ENCODE data around the gene LRRC8E. TPM values are rescaled to one million over a fixed set of nuclear protein-coding genes. Genes with fewer than 3 reads are reported as not detected.
"Not testable (repeated sequence)": the region's sequence is repeated elsewhere in the genome, so short reads cannot be mapped to it uniquely, and the experiment has no call there.

The LRRC8E gene
- total RNA-seq, 1 donor from 2014 or later = 6.6 TPM

DNA sequence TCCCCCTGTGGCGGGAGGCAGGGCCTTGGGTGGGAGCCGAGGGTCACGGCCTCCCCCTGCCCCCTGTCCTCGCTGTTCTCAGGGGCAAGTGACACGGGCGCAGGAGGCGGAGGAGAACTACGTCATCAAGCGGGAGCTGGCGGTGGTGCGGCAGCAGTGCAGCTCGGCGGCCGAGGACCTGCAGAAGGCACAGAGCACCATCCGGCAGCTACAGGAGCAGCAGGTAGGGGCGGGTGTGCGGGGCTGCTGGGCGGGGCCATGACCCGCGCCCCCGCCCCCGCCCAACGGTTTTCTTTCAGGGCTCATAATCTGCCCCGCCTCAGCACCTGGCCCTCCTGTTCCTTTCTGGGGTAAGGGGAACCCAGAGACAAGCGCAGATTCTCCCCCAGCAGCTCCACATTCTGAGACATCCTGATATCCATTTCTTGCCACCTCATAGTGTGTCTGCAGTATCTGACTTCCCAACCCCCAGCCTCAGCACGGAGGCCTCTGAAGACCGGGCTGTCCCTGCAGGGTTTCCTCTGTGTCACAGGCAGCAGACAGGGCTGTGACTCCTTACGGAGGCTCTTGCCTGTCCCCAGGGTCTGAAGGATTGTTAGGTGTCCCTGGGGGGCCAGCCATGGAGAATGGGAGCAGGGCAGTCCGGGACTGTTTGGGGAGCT, 30.1 kb upstream of the LRRC8E start:
- FAIRE-seq (no peak), DNase-seq (ENCODE audit: low read depth) (no peak)
- H3K4me2 ChIP-seq (ENCODE audit: low read length) = no peak overlapping the region
- no peak overlapping the region for H3K4me3 ChIP-seq (ENCODE audit: insufficient read depth, low read depth, low read length)
- no peak overlapping the region for H3K27ac ChIP-seq (ENCODE audit: low read depth, low read length)
- Mint-ChIP-seq H3K4me3 (ENCODE audit: unreplicated experiment) (no peak overlapping the region), H3K36me3 (ENCODE audit: low read depth, unreplicated experiment) (peaks cover 2% of the 10 kb centered on the region), H3K4me1 (ENCODE audit: low read depth, unreplicated experiment) (peaks cover 2% of the 10 kb centered on the region), H3K9me3 (ENCODE audit: unreplicated experiment) (no peaks in the 10 kb centered on the region), H3K27ac (ENCODE audit: unreplicated experiment) (no peak overlapping the region), H3K27me3 (ENCODE audit: low read depth, unreplicated experiment) (peaks cover 10% of the 10 kb centered on the region)
- no peaks in the 10 kb centered on the region for H3K79me2 ChIP-seq (ENCODE audit: insufficient read depth, low read length)
- H3K4me1 ChIP-seq (ENCODE audit: insufficient read depth, low read length) = no peaks in the 10 kb centered on the region
- H4K20me1 ChIP-seq (ENCODE audit: insufficient read depth, low read length) = peaks cover 9% of the 10 kb centered on the region
- TF ChIP-seq, protein P1, sequence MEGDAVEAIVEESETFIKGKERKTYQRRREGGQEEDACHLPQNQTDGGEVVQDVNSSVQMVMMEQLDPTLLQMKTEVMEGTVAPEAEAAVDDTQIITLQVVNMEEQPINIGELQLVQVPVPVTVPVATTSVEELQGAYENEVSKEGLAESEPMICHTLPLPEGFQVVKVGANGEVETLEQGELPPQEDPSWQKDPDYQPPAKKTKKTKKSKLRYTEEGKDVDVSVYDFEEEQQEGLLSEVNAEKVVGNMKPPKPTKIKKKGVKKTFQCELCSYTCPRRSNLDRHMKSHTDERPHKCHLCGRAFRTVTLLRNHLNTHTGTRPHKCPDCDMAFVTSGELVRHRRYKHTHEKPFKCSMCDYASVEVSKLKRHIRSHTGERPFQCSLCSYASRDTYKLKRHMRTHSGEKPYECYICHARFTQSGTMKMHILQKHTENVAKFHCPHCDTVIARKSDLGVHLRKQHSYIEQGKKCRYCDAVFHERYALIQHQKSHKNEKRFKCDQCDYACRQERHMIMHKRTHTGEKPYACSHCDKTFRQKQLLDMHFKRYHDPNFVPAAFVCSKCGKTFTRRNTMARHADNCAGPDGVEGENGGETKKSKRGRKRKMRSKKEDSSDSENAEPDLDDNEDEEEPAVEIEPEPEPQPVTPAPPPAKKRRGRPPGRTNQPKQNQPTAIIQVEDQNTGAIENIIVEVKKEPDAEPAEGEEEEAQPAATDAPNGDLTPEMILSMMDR (IDR thresholded peaks at IDR 0.05; ENCODE audit: insufficient read depth, low read depth, low read length) = no peak
- no peak for TF ChIP-seq EZH2 (IDR thresholded peaks at IDR 0.05; ENCODE audit: insufficient read depth, low read length)
- no peak overlapping the region for H2AFZ ChIP-seq (ENCODE audit: low read depth, low read length)
- no peaks in the 10 kb centered on the region for H3K36me3 ChIP-seq (ENCODE audit: insufficient read depth, low read length)
- no peaks in the 10 kb centered on the region for H3K27me3 ChIP-seq (ENCODE audit: insufficient read depth, low read length)
- no peak overlapping the region for H3K9ac ChIP-seq (ENCODE audit: low read length)
- H3K9me3 ChIP-seq (ENCODE audit: insufficient read depth, low read depth, low read length) = no peaks in the 10 kb centered on the region

DNA sequence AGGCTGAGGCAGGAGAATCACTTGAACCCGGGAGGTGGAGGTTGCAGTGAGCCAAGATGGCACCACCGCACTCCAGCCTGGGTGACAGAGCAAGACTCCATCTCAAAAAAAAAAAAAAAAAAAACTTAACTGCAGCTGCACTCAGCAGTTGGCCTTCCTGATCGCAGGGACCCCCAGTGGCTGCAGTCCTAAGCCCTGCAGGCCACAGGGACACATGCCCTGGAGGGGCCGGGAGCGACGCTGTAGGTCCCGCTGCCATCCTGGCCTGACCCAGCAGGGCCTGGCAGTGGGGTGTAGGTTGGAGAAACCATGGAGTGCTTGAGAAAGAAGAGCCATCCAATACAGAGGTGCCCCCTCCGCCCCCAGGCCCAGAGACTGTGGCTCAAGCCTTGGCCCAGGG, 29.2 kb upstream of the LRRC8E start:
- H3K9me3 Mint-ChIP-seq (ENCODE audit: unreplicated experiment); FAIRE-seq; H2AFZ ChIP-seq (ENCODE audit: low read depth, low read length); H3K27ac ChIP-seq (ENCODE audit: low read depth, low read length); H3K4me1 ChIP-seq (ENCODE audit: insufficient read depth, low read length); H3K36me3 Mint-ChIP-seq (ENCODE audit: low read depth, unreplicated experiment); H3K27me3 ChIP-seq (ENCODE audit: insufficient read depth, low read length); H4K20me1 ChIP-seq (ENCODE audit: insufficient read depth, low read length); H3K27me3 Mint-ChIP-seq (ENCODE audit: low read depth, unreplicated experiment); H3K36me3 ChIP-seq (ENCODE audit: insufficient read depth, low read length); H3K4me3 ChIP-seq (ENCODE audit: insufficient read depth, low read depth, low read length); H3K9me3 ChIP-seq (ENCODE audit: insufficient read depth, low read depth, low read length); H3K4me2 ChIP-seq (ENCODE audit: low read length); DNase-seq (ENCODE audit: low read depth); H3K79me2 ChIP-seq (ENCODE audit: insufficient read depth, low read length); H3K4me3 Mint-ChIP-seq (ENCODE audit: unreplicated experiment); H3K9ac ChIP-seq (ENCODE audit: low read length); H3K4me1 Mint-ChIP-seq (ENCODE audit: low read depth, unreplicated experiment); H3K27ac Mint-ChIP-seq (ENCODE audit: unreplicated experiment): not testable (repeated sequence)

DNA sequence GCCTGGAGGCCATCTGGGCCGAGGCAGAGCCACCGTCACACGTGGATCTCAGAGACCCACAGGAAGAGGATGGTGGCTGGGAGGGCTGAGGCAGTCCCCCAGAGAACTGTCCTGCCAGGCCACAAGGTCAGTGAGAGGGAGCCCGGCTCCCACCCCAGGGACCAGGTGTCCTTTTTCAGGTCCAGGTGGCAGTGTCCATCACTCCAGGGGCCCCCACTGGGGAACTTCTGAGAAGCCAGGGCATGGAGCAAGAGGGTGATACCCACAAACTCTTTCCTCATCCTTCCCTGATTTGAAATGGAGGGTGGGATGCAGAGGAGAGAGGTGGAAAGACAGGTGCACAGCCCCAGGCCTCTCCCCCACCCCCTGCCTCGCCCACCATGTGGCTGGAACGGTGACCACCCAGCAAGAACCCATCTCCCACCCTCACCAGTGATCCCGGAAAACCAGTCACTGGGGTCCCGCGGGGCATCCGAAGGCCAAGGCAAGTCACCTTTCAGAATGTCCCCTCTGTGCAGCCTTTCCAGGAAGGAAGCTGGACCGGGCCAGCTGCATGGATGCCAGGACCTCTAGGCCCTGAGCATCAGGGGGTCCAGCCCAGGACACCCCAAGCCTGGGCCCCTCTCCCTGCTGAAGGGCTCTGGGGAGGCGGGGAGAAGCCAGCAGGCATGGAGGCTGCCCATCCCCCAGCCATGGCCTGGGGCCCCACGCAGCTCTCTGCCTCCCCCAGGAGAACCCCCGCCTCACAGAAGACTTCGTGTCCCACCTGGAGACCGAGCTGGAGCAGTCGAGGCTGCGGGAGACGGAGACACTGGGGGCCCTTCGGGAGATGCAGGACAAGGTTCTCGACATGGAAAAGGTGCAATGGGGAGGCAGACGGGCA, 28.2 kb upstream of the LRRC8E start:
- no peak for TF ChIP-seq EZH2 (IDR thresholded peaks at IDR 0.05; ENCODE audit: insufficient read depth, low read length)
- TF ChIP-seq, protein P1 (IDR thresholded peaks at IDR 0.05; ENCODE audit: insufficient read depth, low read depth, low read length) = no peak
- Histone ChIP-seq H3K4me1 (ENCODE audit: insufficient read depth, low read length) (no peaks in the 10 kb centered on the region), H3K27ac (ENCODE audit: low read depth, low read length) (no peak overlapping the region), H4K20me1 (ENCODE audit: insufficient read depth, low read length) (peaks cover 13% of the 10 kb centered on the region), H3K36me3 (ENCODE audit: insufficient read depth, low read length) (no peaks in the 10 kb centered on the region), H3K4me2 (ENCODE audit: low read length) (no peak overlapping the region), H3K27me3 (ENCODE audit: insufficient read depth, low read length) (no peaks in the 10 kb centered on the region), H3K9ac (ENCODE audit: low read length) (no peak overlapping the region), H3K4me3 (ENCODE audit: insufficient read depth, low read depth, low read length) (no peak overlapping the region), H3K79me2 (ENCODE audit: insufficient read depth, low read length) (no peaks in the 10 kb centered on the region), H3K9me3 (ENCODE audit: insufficient read depth, low read depth, low read length) (no peaks in the 10 kb centered on the region), H2AFZ (ENCODE audit: low read depth, low read length) (no peak overlapping the region)
- Mint-ChIP-seq H3K36me3 (ENCODE audit: low read depth, unreplicated experiment) (peaks cover 2% of the 10 kb centered on the region), H3K4me1 (ENCODE audit: low read depth, unreplicated experiment) (peaks cover 2% of the 10 kb centered on the region), H3K4me3 (ENCODE audit: unreplicated experiment) (no peak overlapping the region), H3K9me3 (ENCODE audit: unreplicated experiment) (no peaks in the 10 kb centered on the region), H3K27ac (ENCODE audit: unreplicated experiment) (no peak overlapping the region), H3K27me3 (ENCODE audit: low read depth, unreplicated experiment) (peaks cover 17% of the 10 kb centered on the region)
- no peak for FAIRE-seq
- no peak for DNase-seq (ENCODE audit: low read depth)

All from astrocyte (in vitro differentiated cells and primary cell).